Breast epithelium (tissue), 4 donors: ENCODE measurements around the gene HNRNPL. TPM values are rescaled to one million over a fixed set of nuclear protein-coding genes. Genes with fewer than 3 reads are reported as not detected.
"Not testable (repeated sequence)": the region's sequence is repeated elsewhere in the genome, so short reads cannot be mapped to it uniquely, and the experiment has no call there.

Experiments used
- DNase-seq, 2 donors: peaks; one replicate each; pipeline ENCODE4 v3.0.0-alpha.2; 2019; ENCODE audit warnings: low spot score in 2 of 2
- H3K27ac ChIP-seq, 2 donors: fragments of 200-600 bp; sonication (generic) in 1 of 2; one replicate each; pipeline ENCODE4 v1.5.1; 2016 to 2019; ENCODE audit warnings: mild to moderate bottlenecking in 1 of 2
- H3K27me3 ChIP-seq, 2 donors: fragments of 200-600 bp; sonication (generic) in 1 of 2; one replicate each; pipeline versions ENCODE4 v1.5.1 to v1.6.0; 2017 to 2019; ENCODE audit warnings: control low read depth in 1 of 2, mild to moderate bottlenecking in 1 of 2
- H3K36me3 ChIP-seq: fragments of 200-600 bp; one replicate; pipeline ENCODE4 v1.5.1; 2019
- H3K4me1 ChIP-seq, 2 donors: fragments of 200-600 bp; sonication (generic); one replicate each; pipeline ENCODE4 v1.5.1; 2016 to 2019; ENCODE audit warnings: control low read depth in 1 of 2
- H3K4me3 ChIP-seq, 3 donors: fragments of 200-600 bp; sonication (generic); 1 replicate in 2 of 3; 2 replicates in 1 of 3; pipeline ENCODE4 v1.5.1; 2016 to 2019; ENCODE audit warnings: mild to moderate bottlenecking in 3 of 3, moderate library complexity in 2 of 3
- H3K9me3 ChIP-seq, 2 donors: fragments of 200-600 bp; sonication (generic) in 1 of 2; one replicate each; pipeline ENCODE4 v1.5.1; 2016 to 2019; ENCODE audit warnings: control low read depth in 1 of 2
- CTCF ChIP-seq, 3 donors: fragments of 450-650 bp; IDR thresholded peaks; one replicate each; pipeline ENCODE4 v1.5.1; 2016 to 2017; ENCODE audit warnings: antibody characterized with exemption in 3 of 3, mild to moderate bottlenecking in 3 of 3, moderate library complexity in 3 of 3
- POLR2A ChIP-seq: fragments of 450-650 bp; IDR thresholded peaks from one replicate; pipeline ENCODE4 v1.6.1; 2016; ENCODE audit warnings: antibody characterized with exemption, mild to moderate bottlenecking, moderate library complexity
- POLR2AphosphoS5 ChIP-seq, 3 donors: sonication (generic); formaldehyde crosslinking; IDR thresholded peaks; one replicate each; pipeline ENCODE4 v1.6.1; 2017; ENCODE audit warnings: antibody characterized with exemption in 3 of 3
- intact Hi-C: fragments of 100-400 bp; cut with DNase I; formaldehyde crosslinking; loops from one replicate; pipeline ENCODE4 v1.15.1; 2023; ENCODE audit warnings: low total_unique reads
- total RNA-seq, 3 donors: library from RNA; depleted of rRNA; stranded (reverse); fragments of >200 nt; gene quantifications; one replicate each; pipeline ENCODE4 v1.1.0, GENCODE V29; 2016

The HNRNPL gene
- total RNA-seq, 3 donors from 2014 or later, result 164 to 193 (median 168) TPM

GRCh38 chr19:38805180-38805579 is 44.6 kb downstream of the HNRNPL start:
- H3K4me1 ChIP-seq, result no peaks in the 10 kb centered on the region
- TF ChIP-seq POLR2AphosphoS5 (IDR thresholded peaks at IDR 0.05), result no peak
- no peak for TF ChIP-seq POLR2A
- no peak for TF ChIP-seq CTCF (IDR thresholded peaks at IDR 0.05)
- DNase-seq, result no peak
- intact Hi-C loops, result no loop called here
- H3K27ac ChIP-seq, result no peak overlapping the region
- no peak overlapping the region for H3K4me3 ChIP-seq
- no peaks in the 10 kb centered on the region for H3K27me3 ChIP-seq
- H3K36me3 ChIP-seq, result no peaks in the 10 kb centered on the region
- H3K9me3 ChIP-seq, result no peaks in the 10 kb centered on the region

GRCh38 chr19:38803543-38803942 is 46.2 kb downstream of the HNRNPL start:
- no peak for TF ChIP-seq POLR2A
- no peak for TF ChIP-seq CTCF (IDR thresholded peaks at IDR 0.05)
- TF ChIP-seq POLR2AphosphoS5 (IDR thresholded peaks at IDR 0.05), result no peak
- DNase-seq, result no peak
- intact Hi-C loops, result no loop called here
- Histone ChIP-seq H3K27me3 (no peaks in the 10 kb centered on the region), H3K9me3 (no peaks in the 10 kb centered on the region), H3K27ac (no peak overlapping the region), H3K36me3 (no peaks in the 10 kb centered on the region), H3K4me1 (no peaks in the 10 kb centered on the region), H3K4me3 (no peak overlapping the region)

- H3K4me1 ChIP-seq, result no peaks in the 10 kb centered on the region
- no peaks in the 10 kb centered on the region for H3K27me3 ChIP-seq
- H3K4me3 ChIP-seq, result no peak overlapping the region
- H3K36me3 ChIP-seq, result no peaks in the 10 kb centered on the region
- DNase-seq, result no peak
- no peaks in the 10 kb centered on the region for H3K9me3 ChIP-seq
- H3K27ac ChIP-seq, result no peak overlapping the region
- no peak for TF ChIP-seq POLR2AphosphoS5 (IDR thresholded peaks at IDR 0.05)
- TF ChIP-seq POLR2A, result no peak
- TF ChIP-seq CTCF (IDR thresholded peaks at IDR 0.05), result no peak
- intact Hi-C loops, result no loop called here
Measured at GRCh38 chr19:38801359-38802095, 48.3 kb downstream of the HNRNPL start.

- H3K27me3 ChIP-seq, result no peaks in the 10 kb centered on the region
- H3K4me1 ChIP-seq, result no peaks in the 10 kb centered on the region
- no peak for DNase-seq
- no peaks in the 10 kb centered on the region for H3K9me3 ChIP-seq
- H3K36me3 ChIP-seq, result no peaks in the 10 kb centered on the region
- no peak overlapping the region for H3K27ac ChIP-seq
- H3K4me3 ChIP-seq, result no peak overlapping the region
- intact Hi-C loops, result no loop called here
- TF ChIP-seq CTCF (IDR thresholded peaks at IDR 0.05), result no peak
- TF ChIP-seq POLR2A, result no peak
- TF ChIP-seq POLR2AphosphoS5 (IDR thresholded peaks at IDR 0.05), result no peak
Measured at GRCh38 chr19:38800577-38801347, 49.0 kb downstream of the HNRNPL start.

- intact Hi-C loops, result no loop called here
- no peaks in the 10 kb centered on the region for H3K36me3 ChIP-seq
- H3K27me3 ChIP-seq, result no peaks in the 10 kb centered on the region
- no peaks in the 10 kb centered on the region for H3K4me1 ChIP-seq
- TF ChIP-seq CTCF (IDR thresholded peaks at IDR 0.05) (no peak), POLR2A (no peak), POLR2AphosphoS5 (IDR thresholded peaks at IDR 0.05) (no peak)
- H3K9me3 ChIP-seq, result no peaks in the 10 kb centered on the region
- H3K27ac ChIP-seq, result no peak overlapping the region
- H3K4me3 ChIP-seq, result no peak overlapping the region
- no peak for DNase-seq
Measured at GRCh38 chr19:38799104-38799503, 50.7 kb downstream of the HNRNPL start.

- H3K9me3 ChIP-seq, intact Hi-C loops, H3K36me3 ChIP-seq, H3K27me3 ChIP-seq, H3K27ac ChIP-seq, H3K4me3 ChIP-seq, H3K4me1 ChIP-seq, DNase-seq: not testable (repeated sequence)
Measured at GRCh38 chr19:38797781-38798180, 52.0 kb downstream of the HNRNPL start.
